ENCODE results near the gene SCAPER.

SCAPER gene

GRCh38 chr15:76938752-76939151 lies 33.6 kb upstream of the SCAPER start:
- no peak overlapping the region for H3K27ac ChIP-seq (ENCODE audit: low read depth, low read length, severe bottlenecking)
- H3K4me1 ChIP-seq (ENCODE audit: control insufficient read depth, insufficient read depth, low read length, poor library complexity, severe bottlenecking): no peaks in the 10 kb centered on the region
- H3K4me3 ChIP-seq (ENCODE audit: extremely low read depth, insufficient read depth, low read length, poor library complexity, severe bottlenecking): no peak overlapping the region
- WGBS, 2 experiments (ENCODE audit: insufficient coverage in 2 of 2): 91 to 100% methylated on average over 1 to 4 of the region's 5 CpGs
- H3K36me3 ChIP-seq (ENCODE audit: control insufficient read depth, insufficient read depth, low read length): peaks cover 45% of the 10 kb centered on the region
- no peaks in the 10 kb centered on the region for H3K9me3 ChIP-seq (ENCODE audit: control insufficient read depth, low read length)

GRCh38 chr15:76936671-76937070 lies 31.5 kb upstream of the SCAPER start:
- H3K4me3 ChIP-seq (ENCODE audit: extremely low read depth, insufficient read depth, low read length, poor library complexity, severe bottlenecking): no peak overlapping the region
- 80 to 90% methylated on average over 1 to 2 of the region's 3 CpGs for WGBS, 2 experiments (ENCODE audit: insufficient coverage in 2 of 2)
- H3K9me3 ChIP-seq (ENCODE audit: control insufficient read depth, low read length): no peaks in the 10 kb centered on the region
- H3K4me1 ChIP-seq (ENCODE audit: control insufficient read depth, insufficient read depth, low read length, poor library complexity, severe bottlenecking): no peaks in the 10 kb centered on the region
- H3K27ac ChIP-seq (ENCODE audit: low read depth, low read length, severe bottlenecking): no peak overlapping the region
- H3K36me3 ChIP-seq (ENCODE audit: control insufficient read depth, insufficient read depth, low read length): peaks cover 47% of the 10 kb centered on the region

GRCh38 chr15:76935620-76936019 lies 30.5 kb upstream of the SCAPER start:
- H3K27ac ChIP-seq (ENCODE audit: low read depth, low read length, severe bottlenecking): no peak overlapping the region
- no peaks in the 10 kb centered on the region for H3K9me3 ChIP-seq (ENCODE audit: control insufficient read depth, low read length)
- H3K4me1 ChIP-seq (ENCODE audit: control insufficient read depth, insufficient read depth, low read length, poor library complexity, severe bottlenecking): no peaks in the 10 kb centered on the region
- H3K36me3 ChIP-seq (ENCODE audit: control insufficient read depth, insufficient read depth, low read length): peaks cover 47% of the 10 kb centered on the region
- no peak overlapping the region for H3K4me3 ChIP-seq (ENCODE audit: extremely low read depth, insufficient read depth, low read length, poor library complexity, severe bottlenecking)
- WGBS, 2 experiments (ENCODE audit: insufficient coverage in 2 of 2): 86 to 100% methylated on average over 1 of the region's 2 CpGs

DNA sequence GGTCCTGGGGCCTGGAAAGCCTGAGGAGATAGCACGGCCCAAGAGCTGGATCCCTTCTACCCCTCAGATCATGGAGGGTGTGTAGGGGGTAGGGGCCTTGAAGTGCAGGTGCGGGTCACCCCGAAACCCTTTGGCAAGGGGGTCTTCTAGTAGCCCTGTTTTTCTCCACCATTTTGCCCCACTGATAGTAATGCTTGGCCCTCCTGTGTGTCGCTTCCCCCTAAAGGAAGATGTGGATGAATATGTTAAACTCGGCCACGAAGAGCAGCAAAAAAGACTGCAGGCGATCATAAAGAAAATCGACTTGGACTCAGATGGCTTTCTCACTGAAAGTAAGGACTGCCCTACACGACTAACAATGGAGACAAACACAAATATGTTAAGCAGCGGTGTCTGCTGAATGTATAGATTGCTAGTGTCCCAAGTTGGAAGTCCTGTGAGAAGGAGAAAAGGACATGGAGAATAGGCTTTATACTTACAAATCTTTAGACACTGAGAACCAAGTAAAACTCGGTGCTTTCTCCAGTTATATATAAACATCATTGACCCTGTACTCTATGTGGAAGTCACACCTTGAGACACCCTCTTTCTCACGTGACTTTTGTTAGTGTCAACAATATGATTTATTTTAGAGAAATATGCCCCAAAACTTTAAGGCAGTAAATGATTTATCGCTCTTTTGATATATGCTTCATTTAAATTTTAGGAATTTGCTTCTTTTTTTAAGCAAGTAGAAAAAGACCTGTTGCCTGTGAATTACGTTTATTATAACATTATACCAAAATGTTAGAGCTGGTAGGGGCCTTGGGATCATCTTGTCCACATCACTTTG lies 27.2 kb upstream of the SCAPER start:
- 0 to 3% methylated on average over 5 of the region's 14 CpGs for WGBS, 2 experiments (ENCODE audit: insufficient coverage in 2 of 2)
- Histone ChIP-seq H3K4me1 (ENCODE audit: control insufficient read depth, insufficient read depth, low read length, poor library complexity, severe bottlenecking) (no peaks in the 10 kb centered on the region), H3K36me3 (ENCODE audit: control insufficient read depth, insufficient read depth, low read length) (peaks cover 36% of the 10 kb centered on the region)

GRCh38 chr15:76931397-76932134 lies 26.4 kb upstream of the SCAPER start, which contains the start of gene RCN2:
Gene RCN2, plus strand, starts transcription at chr15:76931749. Its CDS starts 93 bp downstream, at chr15:76931842.
- 0% methylated on average over 54 to 88 of the region's 96 CpGs for WGBS, 2 experiments (ENCODE audit: insufficient coverage in 2 of 2)
- peak within 1 kb of the TSS; percentile 73 for H3K4me3 ChIP-seq (ENCODE audit: extremely low read depth, insufficient read depth, low read length, poor library complexity, severe bottlenecking)
- H3K4me1 ChIP-seq (ENCODE audit: control insufficient read depth, insufficient read depth, low read length, poor library complexity, severe bottlenecking): no peaks in the 10 kb centered on the region
- peak within 1 kb of the TSS; percentile 68 for H3K27ac ChIP-seq (ENCODE audit: low read depth, low read length, severe bottlenecking)
- peaks cover 28% of the 10 kb centered on the region for H3K36me3 ChIP-seq (ENCODE audit: control insufficient read depth, insufficient read depth, low read length)
- no peaks in the 10 kb centered on the region for H3K9me3 ChIP-seq (ENCODE audit: control insufficient read depth, low read length)

More for the DNA sequence above, 27.2 kb upstream of the SCAPER start:
- Histone ChIP-seq H3K27ac (ENCODE audit: low read depth, low read length, severe bottlenecking) (peak overlapping the region; percentile 68), H3K4me3 (ENCODE audit: extremely low read depth, insufficient read depth, low read length, poor library complexity, severe bottlenecking) (peak overlapping the region; percentile 73), H3K9me3 (ENCODE audit: control insufficient read depth, low read length) (no peaks in the 10 kb centered on the region)

DNA sequence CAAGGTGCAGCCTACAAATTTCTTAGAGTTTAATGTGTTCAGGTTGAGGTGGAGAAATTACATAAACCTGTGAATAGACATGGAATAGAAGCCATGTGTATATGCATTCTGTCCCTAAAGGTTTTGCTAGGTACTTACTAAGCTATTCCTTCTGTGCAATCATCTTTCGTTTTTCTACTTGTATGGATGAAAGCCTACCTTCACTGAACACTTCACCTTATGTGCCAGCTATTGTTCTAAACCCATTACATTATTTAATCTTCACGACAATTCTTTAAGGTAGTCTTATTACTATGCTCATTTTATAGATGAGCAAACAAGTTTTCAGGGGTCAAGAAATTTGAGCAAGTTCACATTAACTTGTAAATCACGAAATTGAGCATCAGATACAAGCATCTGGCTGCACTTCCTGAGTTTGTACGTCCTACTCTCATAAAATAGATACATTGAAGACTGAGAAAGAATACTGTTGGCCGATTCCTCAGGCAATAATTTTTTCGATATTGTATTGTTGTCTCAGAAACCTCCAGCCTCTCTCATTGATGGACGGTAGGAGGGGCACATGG lies 25.8 kb upstream of the SCAPER start:
- Histone ChIP-seq H3K36me3 (ENCODE audit: control insufficient read depth, insufficient read depth, low read length) (peaks cover 23% of the 10 kb centered on the region), H3K27ac (ENCODE audit: low read depth, low read length, severe bottlenecking) (no peak overlapping the region), H3K4me1 (ENCODE audit: control insufficient read depth, insufficient read depth, low read length, poor library complexity, severe bottlenecking) (no peaks in the 10 kb centered on the region), H3K4me3 (ENCODE audit: extremely low read depth, insufficient read depth, low read length, poor library complexity, severe bottlenecking) (peak overlapping the region; percentile 73), H3K9me3 (ENCODE audit: control insufficient read depth, low read length) (no peaks in the 10 kb centered on the region)
- 27 to 31% methylated on average over 3 to 4 of the region's 7 CpGs for WGBS, 2 experiments (ENCODE audit: insufficient coverage in 2 of 2)

DNA sequence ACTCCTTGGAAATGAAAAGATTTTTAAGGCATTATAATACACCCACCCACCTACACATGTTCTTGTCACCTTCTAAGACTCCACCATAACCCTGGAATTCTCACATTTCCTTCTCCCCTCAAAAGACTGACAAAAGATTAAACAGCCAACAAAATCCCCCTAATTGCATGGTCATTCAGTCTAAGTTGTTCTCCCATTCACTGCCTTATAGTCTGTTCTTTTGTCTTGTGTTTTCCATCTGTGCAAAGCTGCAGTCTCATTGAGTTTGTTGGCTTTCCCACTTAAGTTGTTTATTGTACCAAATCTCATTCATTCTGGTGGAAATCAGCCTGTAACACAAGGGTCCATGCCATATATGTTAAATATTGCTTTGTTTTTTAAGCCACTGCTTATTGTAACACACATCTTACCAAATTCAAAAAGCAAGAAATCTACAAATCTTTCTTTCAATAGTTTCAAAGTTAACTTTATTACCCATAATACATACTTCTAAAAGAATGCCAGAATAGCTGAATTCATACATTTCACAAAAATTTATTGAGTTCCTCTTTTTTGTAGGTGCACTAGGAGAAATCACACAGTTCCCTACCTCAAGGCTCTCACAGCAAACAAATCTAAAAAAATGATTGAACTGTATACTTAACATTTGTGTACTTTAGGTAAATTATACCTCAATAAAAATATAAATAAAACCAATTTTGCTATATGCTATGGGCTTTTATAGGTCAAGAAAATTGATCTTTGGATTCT lies 24.0 kb upstream of the SCAPER start:
- H3K4me3 ChIP-seq (ENCODE audit: extremely low read depth, insufficient read depth, low read length, poor library complexity, severe bottlenecking): no peak overlapping the region
- H3K27ac ChIP-seq (ENCODE audit: low read depth, low read length, severe bottlenecking): no peak overlapping the region
- no peaks in the 10 kb centered on the region for H3K9me3 ChIP-seq (ENCODE audit: control insufficient read depth, low read length)
- H3K4me1 ChIP-seq (ENCODE audit: control insufficient read depth, insufficient read depth, low read length, poor library complexity, severe bottlenecking): no peaks in the 10 kb centered on the region
- peaks cover 15% of the 10 kb centered on the region for H3K36me3 ChIP-seq (ENCODE audit: control insufficient read depth, insufficient read depth, low read length)

DNA sequence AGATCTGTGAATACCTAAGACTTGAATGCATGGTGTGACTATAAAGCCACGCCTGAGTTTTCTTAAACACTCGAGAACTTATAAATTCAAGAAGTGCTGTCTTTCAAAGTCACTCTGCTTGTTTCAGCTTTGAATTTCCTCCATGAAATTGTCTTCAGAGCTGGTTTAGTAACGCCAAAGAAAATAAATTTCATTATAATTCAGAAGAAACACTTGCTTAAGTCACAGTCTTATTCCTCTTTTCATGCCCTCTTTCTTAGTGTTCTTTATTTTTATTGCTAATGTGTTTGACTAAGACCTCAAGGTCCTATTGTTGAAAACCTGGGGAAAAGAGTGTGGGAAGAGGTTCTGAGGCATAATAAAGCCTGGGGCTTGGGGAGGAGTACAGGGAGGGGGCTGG lies 23.1 kb upstream of the SCAPER start:
- H3K27ac ChIP-seq (ENCODE audit: low read depth, low read length, severe bottlenecking): no peak overlapping the region
- no peaks in the 10 kb centered on the region for H3K4me1 ChIP-seq (ENCODE audit: control insufficient read depth, insufficient read depth, low read length, poor library complexity, severe bottlenecking)
- WGBS, 2 experiments (ENCODE audit: insufficient coverage in 2 of 2): 77 to 100% methylated on average over 2 of the region's 3 CpGs
- H3K9me3 ChIP-seq (ENCODE audit: control insufficient read depth, low read length): no peaks in the 10 kb centered on the region
- H3K36me3 ChIP-seq (ENCODE audit: control insufficient read depth, insufficient read depth, low read length): peaks cover 6% of the 10 kb centered on the region
- no peak overlapping the region for H3K4me3 ChIP-seq (ENCODE audit: extremely low read depth, insufficient read depth, low read length, poor library complexity, severe bottlenecking)

DNA sequence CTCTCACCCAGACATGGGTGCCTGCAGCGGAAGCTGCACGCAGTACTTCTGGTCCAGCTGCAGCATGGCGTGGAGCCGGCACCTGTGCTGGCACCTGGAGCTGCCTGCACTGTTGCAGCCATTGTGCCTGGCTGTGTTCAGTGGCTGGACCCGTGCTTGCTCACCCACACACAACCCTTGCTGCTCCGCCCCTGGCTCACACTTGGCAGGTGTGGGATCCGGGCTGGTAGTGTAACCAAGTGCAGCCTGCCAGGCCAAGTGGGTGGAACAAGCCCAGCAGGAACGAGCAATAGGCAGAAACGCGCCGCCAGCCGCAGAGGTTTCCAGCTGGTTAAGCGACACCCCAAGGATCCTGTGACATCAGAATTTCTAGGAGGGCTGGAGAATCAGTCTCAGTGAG lies 11.2 kb upstream of the SCAPER start:
- Histone ChIP-seq H3K27ac (ENCODE audit: low read depth, low read length, severe bottlenecking) (no peak overlapping the region), H3K4me1 (ENCODE audit: control insufficient read depth, insufficient read depth, low read length, poor library complexity, severe bottlenecking) (no peaks in the 10 kb centered on the region), H3K36me3 (ENCODE audit: control insufficient read depth, insufficient read depth, low read length) (no peaks in the 10 kb centered on the region), H3K4me3 (ENCODE audit: extremely low read depth, insufficient read depth, low read length, poor library complexity, severe bottlenecking) (no peak overlapping the region), H3K9me3 (ENCODE audit: control insufficient read depth, low read length) (no peaks in the 10 kb centered on the region)
- WGBS, 2 experiments (ENCODE audit: insufficient coverage in 2 of 2): 95 to 99% methylated on average over 9 to 11 of the region's 13 CpGs

DNA sequence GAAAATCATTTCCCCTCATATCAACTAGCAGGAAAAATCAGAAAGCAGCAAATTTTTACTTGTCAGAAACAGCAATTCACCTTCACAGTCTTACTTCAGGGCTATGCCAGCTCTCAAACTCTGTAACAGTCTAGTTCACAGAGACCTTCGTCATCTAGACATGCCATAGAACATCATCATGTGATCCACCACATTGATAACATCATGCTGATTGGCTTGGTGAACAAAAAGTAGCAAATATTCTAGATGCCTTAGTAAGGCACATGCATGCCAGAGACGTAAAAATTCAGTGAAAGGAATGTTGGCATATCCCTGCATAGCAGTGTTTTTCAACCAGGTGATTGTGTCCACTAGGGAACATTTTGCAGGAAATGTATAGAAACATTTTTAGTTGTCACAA lies 8.6 kb upstream of the SCAPER start:
- H3K9me3 ChIP-seq (ENCODE audit: control insufficient read depth, low read length): no peaks in the 10 kb centered on the region
- no peaks in the 10 kb centered on the region for H3K4me1 ChIP-seq (ENCODE audit: control insufficient read depth, insufficient read depth, low read length, poor library complexity, severe bottlenecking)
- no peaks in the 10 kb centered on the region for H3K36me3 ChIP-seq (ENCODE audit: control insufficient read depth, insufficient read depth, low read length)
- 86 to 93% methylated on average over 2 of the region's 2 CpGs for WGBS, 2 experiments (ENCODE audit: insufficient coverage in 2 of 2)
- no peak overlapping the region for H3K27ac ChIP-seq (ENCODE audit: low read depth, low read length, severe bottlenecking)
- H3K4me3 ChIP-seq (ENCODE audit: extremely low read depth, insufficient read depth, low read length, poor library complexity, severe bottlenecking): no peak overlapping the region

Measured in mesodermal cell (in vitro differentiated cells).